Colon (tissue), 2 donors: Measurements from ENCODE around the gene DKC1.
A peak's percentile ranks its signal among the peaks of the same experiment; 100 is the strongest.
"Not testable (repeated sequence)": the region's sequence is repeated elsewhere in the genome, so short reads cannot be mapped to it uniquely, and the experiment has no call there.

Experiments
- FAIRE-seq: peaks from 2 replicates; lab custom pipeline; 2012; peaks lifted over from hg19 to GRCh38; lab: Jason Lieb, UNC
- donor health status: control.
- donor health status: control.

DKC1 gene

DNA sequence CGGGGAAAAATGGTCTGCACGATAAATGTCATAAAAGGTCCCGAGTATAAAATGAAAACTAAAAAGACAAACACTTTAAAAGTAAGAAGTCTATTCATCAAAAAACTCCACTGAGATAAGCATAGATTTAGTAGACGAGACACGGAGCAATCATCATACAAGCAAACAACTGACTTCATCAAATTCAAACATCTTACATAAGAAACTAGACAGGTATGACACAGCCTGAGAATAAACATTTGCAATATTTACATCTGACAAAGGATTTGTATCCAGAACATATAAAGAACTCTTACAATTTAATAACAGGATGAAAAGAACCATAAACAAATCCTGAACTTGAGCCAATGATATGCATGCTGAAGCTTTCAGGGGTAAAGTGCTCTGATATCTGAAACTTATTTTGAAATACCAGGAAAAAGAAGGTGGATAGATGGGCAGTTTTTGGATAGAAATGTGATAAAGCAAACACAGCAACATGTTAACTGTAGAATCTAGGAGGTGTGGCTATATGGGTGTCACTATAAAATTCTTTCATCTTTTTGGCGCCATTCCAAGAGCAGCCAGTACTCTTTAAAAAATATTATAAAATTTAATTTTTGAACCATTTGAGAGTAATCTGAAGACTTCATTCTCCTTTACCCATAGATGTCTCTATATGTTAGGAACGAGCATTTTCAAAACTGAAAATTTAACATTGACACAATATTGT is 30.6 kb downstream of the DKC1 start:
- peak; percentile 78 for FAIRE-seq

DNA sequence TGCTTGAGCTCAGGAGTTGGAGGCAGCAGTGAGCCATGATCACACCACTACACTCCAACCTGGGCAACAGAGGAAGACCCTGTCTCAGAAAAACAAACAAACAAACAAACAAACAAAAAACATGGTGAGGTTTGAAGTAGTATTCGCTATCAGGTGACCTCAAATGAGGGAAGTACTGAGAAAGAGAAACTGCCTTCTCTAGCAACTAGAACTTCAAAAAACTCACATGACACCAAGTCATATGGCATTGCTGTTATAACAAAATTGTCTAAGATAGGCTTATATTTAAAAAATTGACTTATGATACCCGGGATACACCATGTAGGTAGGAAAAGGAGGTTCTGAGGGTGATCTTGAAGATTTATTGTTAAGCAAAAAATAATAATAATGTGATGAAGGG is 32.4 kb downstream of the DKC1 start:
- FAIRE-seq, result peak; percentile 49

DNA sequence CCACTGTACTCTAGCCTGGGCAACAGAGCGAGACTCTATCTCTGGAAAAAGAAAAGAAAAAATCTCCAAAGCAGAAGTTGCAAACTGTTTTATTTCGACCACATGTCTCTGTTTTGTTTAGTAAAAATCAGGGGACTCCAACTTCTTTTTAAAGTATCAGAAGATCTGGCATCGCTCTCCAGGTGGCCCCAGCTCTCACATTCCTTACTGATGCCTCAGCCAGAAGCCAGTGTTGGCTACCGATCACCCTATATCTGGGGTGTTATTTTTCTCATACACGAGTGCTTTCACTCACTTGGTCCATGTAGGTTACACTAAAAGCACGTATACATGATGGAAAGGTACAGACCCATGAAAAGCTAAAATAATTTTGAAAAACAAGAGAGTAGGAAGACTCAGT is 34.3 kb downstream of the DKC1 start:
- FAIRE-seq, result no peak

DNA sequence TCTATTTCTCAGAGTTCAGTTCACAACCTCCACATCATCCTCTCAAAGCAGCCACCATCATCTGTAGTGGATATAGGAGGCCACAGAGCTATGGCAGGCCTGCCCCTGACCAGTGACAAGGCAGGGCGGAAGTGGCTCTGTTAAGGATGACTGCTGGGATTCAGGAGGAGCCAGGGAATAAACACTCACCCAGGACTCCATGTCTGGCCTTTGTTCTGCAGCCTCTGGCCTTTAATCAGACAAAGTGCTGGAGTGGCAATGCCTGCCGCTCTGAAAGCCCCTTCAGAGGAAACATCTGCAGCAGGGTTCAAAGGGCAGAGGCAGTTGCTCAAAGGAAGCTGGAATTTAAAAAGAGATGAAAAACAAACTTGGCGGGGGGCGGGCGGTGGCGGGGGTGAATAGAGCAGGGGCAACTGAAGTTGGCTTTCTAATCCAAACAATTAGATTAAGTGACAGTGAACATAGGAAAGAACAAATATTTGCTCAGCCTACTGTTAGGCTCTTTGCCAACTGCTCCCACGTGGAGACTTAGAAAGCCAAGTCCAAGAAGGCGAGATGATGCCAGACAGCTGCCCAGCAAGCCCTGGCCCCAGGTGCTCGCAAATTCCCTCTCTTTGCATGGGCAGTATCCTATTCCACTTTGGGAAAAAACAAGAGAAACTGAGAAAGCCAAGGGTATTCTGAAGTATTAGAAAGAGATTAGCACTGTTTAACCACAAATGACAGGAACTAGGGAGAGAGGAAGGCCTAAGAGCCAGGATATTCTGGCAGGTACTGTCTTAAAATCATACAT is 37.1 kb downstream of the DKC1 start:
- FAIRE-seq, result no peak

- no peak for FAIRE-seq
These were observed 38.0 kb downstream of the DKC1 start for GRCh38 chrX:154800478-154801210.

DNA sequence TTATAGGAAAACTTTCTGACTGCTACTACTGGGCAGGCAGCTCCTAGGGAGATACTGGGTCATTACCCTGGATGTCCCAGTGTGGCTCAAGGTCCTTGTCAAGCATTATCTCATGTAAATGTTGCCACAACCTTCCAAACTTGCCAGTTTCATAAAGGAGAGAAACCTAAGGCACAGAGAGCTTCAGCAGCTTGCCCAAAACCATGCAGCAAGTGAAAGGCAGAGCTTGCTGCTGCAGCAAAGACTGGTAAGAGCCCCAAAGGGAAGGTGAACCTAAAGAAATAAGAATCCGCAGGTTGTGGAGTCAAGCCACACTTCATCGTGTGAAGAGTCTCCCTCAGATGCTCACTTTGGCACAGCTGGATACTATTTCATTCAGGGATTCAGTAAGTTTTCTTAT is 40.3 kb downstream of the DKC1 start:
- no peak for FAIRE-seq

DNA sequence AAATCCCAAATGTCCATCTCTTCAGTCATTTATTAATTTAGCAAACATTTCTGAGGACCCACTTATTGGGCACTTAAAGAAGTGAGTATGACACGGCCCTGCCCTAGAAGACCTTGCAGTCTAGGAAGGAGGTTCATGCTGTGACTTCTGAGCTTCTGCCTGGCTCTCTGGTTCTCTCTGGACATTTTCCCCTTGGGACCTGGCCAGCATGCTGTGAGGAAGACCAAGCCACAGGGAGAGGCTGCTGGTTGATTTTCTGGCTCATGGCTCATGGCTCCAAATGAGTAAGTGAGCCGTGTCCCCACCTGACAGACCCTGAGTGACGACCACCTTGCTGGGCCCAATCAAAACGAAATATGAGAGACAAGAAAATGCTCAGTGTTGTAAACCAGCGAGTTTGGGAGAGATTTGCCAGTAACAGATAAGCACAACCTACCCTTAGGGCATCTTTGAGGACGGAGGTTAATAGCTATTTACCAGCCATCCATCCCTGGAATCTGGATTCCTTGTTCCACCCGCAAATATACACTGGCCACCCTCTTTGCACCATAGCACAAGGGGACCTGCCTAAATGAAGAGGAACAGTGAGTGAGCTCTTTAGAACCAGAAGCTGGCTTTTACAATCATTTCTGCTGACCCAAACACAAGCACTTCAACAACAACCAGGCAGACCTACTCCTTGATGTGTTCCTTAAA is 41.7 kb downstream of the DKC1 start:
- no peak for FAIRE-seq

- no peak for FAIRE-seq
These were observed 42.5 kb downstream of the DKC1 start, which contains the start of gene MPP1 for GRCh38 chrX:154804957-154805695. Gene MPP1, minus strand, starts transcription at chrX:154805485. Its CDS starts 112 bp downstream, at chrX:154805373.

- peak; percentile 33 for FAIRE-seq
These were observed 43.0 kb downstream of the DKC1 start for GRCh38 chrX:154805696-154806091.

DNA sequence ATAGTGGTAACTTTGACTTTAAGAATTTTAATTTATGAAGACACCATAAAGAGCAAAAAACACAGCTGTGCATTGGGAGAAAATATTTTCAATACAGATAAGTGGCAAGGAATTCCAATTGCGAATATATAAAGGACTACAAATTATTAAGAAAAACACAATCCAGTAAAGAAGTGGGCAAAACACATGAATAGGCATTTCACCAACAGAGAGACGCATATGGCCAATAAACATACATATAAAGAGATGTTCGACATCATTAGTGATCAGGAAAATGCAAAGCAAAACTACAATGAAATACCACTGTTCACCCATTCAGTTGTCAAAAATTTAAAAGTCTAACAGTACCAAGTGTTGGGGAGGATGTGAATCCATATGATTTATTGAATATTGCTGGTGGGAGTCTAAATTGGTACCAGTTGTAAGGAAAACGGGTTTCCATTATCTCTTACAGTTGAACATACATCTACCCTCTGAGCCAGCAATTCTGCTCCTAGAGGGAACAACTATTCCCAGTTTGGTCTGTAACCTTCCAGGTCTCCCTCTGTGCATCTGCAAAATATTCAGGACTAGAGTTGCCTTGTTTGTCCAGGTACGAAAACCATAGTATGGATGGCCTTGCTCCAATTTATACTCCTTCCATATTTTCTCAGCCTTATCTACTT is 44.3 kb downstream of the DKC1 start:
- no peak for FAIRE-seq

- no peak for FAIRE-seq
These were observed 47.4 kb downstream of the DKC1 start for GRCh38 chrX:154809939-154810665.

DNA sequence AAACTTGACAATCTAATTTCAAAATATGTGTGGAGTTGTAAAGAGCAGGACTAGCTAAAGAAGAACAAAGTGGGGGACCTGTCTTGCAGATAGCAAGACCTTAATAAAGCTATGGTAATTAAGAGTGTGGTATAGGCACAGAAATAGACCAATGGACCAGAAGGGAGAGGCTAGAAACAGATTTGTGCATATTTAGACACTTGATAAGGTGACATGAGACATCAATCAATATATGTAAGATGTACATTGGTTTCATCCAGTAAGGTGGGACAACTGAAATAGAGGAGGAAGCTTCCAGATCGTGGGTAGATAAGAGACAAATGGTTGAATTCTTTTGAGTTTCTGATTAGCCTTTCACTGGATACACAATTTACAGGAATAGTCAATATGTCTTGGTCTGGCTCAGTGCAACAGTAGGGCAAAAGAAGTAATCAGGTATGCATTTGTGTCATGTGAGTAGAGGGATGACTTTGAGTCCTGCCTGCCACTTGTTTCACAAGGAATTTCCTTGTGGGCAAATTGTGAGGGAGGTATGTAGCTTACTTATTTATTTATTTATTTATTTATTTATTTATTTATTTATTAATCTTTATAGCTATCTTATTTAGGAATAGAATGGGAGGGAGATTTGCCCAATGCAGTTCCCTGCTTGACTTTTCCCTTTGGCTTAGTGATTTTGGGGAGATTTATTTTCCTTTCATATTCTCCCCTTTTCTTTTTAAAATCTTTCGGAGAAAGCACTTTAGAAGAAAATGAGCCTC is 49.9 kb downstream of the DKC1 start:
- FAIRE-seq, result no peak

- FAIRE-seq, result no peak
These were observed 51.1 kb downstream of the DKC1 start for GRCh38 chrX:154813801-154814200.

GRCh38 chrX:154815274-154815818 is 52.7 kb downstream of the DKC1 start:
- no peak for FAIRE-seq

- FAIRE-seq, result not testable (repeated sequence)
These were observed 53.7 kb downstream of the DKC1 start for GRCh38 chrX:154816326-154816898.

DNA sequence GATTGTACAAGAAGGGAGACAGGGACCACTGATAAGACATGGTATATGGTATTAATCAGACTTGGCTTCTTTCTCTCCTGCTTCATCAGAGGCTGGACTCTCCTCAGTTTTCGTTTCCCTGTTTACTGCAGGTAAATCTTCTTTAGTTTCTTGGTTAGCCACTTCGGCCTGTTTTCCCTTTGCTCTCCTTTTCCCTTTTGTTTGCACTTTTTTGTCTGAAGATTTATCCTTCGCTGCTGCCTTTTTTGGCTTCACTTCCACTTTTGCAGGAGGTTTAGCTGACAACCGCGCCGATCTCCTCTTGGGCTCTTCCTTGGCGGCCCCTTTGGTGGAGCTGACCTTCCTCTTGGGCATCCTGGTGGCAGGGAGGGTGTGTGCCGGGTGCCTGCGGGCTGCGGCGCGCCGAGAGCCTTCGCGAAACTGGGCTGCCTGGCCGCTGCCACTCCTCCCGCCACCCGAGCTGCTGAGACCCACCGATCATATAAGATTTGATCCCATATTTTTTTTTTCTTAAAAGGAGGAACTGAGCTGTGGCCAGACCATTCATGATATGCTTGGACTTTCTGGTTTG is 54.5 kb downstream of the DKC1 start:
- not testable (repeated sequence) for FAIRE-seq

- FAIRE-seq, result no peak
These were observed 56.5 kb downstream of the DKC1 start for GRCh38 chrX:154818916-154819770.
